ENCODE results near the gene IFNA13. TPM values are rescaled to one million over a fixed set of nuclear protein-coding genes. Genes with fewer than 3 reads are reported as not detected.
A peak's percentile ranks its signal among the peaks of the same experiment; 100 is the strongest.

The IFNA13 gene
- total and polyA plus RNA-seq, 2 experiments from 2014 or later: not detected

DNA sequence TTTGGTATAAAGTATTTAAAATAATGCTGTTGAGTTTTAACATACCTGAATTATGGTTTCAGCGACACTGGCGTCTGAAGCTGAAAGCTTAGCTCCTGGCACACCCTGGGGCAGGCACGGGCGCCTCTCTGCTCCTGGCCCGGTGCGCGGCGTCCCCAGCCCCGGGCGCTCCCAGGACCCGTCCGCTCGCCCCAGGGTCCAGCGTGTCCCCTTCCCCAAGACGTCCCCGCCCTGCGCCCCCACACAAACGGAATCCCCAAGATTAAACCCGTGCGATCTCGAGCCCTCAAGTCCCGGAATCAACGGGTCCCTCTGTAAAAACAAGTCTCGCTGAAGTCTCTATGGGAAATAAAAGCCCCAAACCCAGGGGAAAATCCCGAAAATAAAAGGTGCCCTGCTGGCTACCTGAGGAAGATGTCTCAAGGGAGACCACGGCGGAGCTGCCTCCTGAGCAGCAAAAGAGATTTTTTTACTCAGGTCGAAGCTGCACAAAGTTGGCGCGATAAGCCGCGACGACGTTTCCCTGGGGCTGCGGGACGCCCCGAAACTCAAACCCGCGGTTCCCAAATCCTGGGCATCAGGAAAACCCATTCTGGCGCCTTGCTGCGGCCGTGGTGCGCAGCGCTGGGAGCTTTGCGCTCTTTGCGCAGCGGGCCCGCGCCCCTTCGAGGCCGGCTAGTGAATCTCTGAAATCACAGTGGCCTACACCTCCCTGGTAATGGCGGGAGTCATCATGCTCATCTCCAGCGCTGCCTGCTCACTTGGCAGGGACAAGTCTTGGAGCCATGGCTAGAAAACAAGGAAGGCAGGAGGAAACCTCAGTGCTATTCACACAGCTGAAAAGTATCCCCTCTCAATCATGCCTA lies 34.8 kb upstream of the IFNA13 start:
- H3K4me3 ChIP-seq: peak overlapping the region; percentile 77
- 3 to 7% methylated on average over 47 to 53 of the region's 53 CpGs for WGBS, 2 experiments (ENCODE audit: low coverage in 1 of 2, low lambda C conversion rate in 2 of 2, missing lambda C conversion rate in 2 of 2)

DNA sequence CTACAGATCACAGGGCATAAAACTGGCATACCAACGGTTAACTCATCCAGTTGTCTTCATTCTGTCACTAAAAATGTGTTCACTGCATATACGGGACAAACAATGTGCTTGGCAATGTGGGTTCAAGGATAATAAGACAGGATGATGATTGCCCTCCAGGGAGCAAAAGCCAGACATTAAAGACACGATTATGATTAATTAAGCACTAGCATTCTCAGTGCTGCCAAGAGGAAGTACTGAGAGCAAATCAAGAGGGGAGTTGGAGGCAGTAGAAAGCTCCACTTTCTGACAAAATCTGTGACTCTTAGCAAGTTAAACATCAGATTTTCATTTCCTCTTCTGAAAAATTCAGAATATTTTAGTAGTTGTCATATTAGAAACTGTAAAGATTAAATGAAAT lies 32.1 kb upstream of the IFNA13 start:
- Histone ChIP-seq H3K27ac (no peak overlapping the region), H3K9me3 (ENCODE audit: low read depth) (no peaks in the 10 kb centered on the region), H4K20me1 (ENCODE audit: insufficient read depth) (no peaks in the 10 kb centered on the region), H3K27me3 (replicated peaks; ENCODE audit: insufficient read depth) (peaks cover 8% of the 10 kb centered on the region), H3K9me2 (ENCODE audit: insufficient read depth) (no peaks in the 10 kb centered on the region), H3K36me3 (ENCODE audit: low read depth) (no peaks in the 10 kb centered on the region), H3F3A (ENCODE audit: insufficient read depth) (no peaks in the 10 kb centered on the region), H3K4me1 (ENCODE audit: insufficient read depth) (no peaks in the 10 kb centered on the region), H3K9ac (no peak overlapping the region), H3K4me3 (no peak overlapping the region), H3K79me2 (ENCODE audit: insufficient read depth) (no peaks in the 10 kb centered on the region), H3K4me2 (ENCODE audit: unreplicated experiment) (no peak overlapping the region), H2AFZ (no peak overlapping the region)
- in situ Hi-C loops (cut with MboI): no loop called here
- no peak for DNase-seq
- no peak for TF ChIP-seq EZH2 (IDR thresholded peaks at IDR 0.05; ENCODE audit: insufficient read depth, poor library complexity, severe bottlenecking)
- TF ChIP-seq EZH2phosphoT487 (IDR thresholded peaks at IDR 0.05; ENCODE audit: insufficient read depth, low read depth): no peak
- 23 to 25% methylated on average over 3 of the region's 3 CpGs for WGBS, 2 experiments (ENCODE audit: low coverage in 1 of 2, low lambda C conversion rate in 2 of 2, missing lambda C conversion rate in 2 of 2)

More for the DNA sequence above, 34.8 kb upstream of the IFNA13 start:
- Histone ChIP-seq H3F3A (ENCODE audit: insufficient read depth) (no peaks in the 10 kb centered on the region), H3K9me3 (ENCODE audit: low read depth) (no peaks in the 10 kb centered on the region), H3K4me2 (ENCODE audit: unreplicated experiment) (peak overlapping the region; percentile 95), H3K27ac (no peak overlapping the region), H4K20me1 (ENCODE audit: insufficient read depth) (no peaks in the 10 kb centered on the region), H3K27me3 (replicated peaks; ENCODE audit: insufficient read depth) (no peaks in the 10 kb centered on the region), H3K9ac (peak overlapping the region; percentile 47), H3K79me2 (ENCODE audit: insufficient read depth) (no peaks in the 10 kb centered on the region), H3K4me1 (ENCODE audit: insufficient read depth) (no peaks in the 10 kb centered on the region), H2AFZ (peak overlapping the region; percentile 93), H3K9me2 (ENCODE audit: insufficient read depth) (no peaks in the 10 kb centered on the region), H3K36me3 (ENCODE audit: low read depth) (no peaks in the 10 kb centered on the region)
- in situ Hi-C loops (cut with MboI): no loop called here
- TF ChIP-seq EZH2phosphoT487 (IDR thresholded peaks at IDR 0.05; ENCODE audit: insufficient read depth, low read depth): no peak
- no peak for TF ChIP-seq EZH2 (IDR thresholded peaks at IDR 0.05; ENCODE audit: insufficient read depth, poor library complexity, severe bottlenecking)
- DNase-seq: peak; percentile 58

DNA sequence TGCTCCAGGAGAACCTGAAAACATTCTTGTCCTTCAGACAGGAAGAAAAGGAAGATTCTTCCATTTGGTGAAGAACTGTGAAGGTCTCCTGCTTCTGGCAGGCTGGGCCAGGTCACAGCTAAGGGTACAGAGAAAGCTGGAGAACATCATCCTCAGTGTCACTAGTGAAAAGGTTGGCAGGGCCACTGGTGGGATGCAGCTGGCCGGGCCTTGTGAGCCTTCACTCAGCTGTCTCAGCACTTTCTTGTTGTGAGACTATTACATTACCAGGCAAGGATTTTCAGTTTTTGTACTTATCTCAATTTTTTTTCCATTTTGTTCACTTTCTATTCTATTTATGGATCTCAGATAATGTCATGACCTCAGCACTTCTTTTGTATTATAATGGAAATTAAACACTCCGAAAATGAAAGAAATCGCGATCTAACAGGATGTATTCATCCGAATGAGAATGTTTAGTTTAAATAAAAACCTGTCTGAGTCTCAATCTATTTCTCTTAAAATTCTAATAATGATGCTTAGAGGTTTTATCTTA lies 31.2 kb upstream of the IFNA13 start:
- Histone ChIP-seq H4K20me1 (ENCODE audit: insufficient read depth) (no peaks in the 10 kb centered on the region), H3K4me2 (ENCODE audit: unreplicated experiment) (no peak overlapping the region), H2AFZ (no peak overlapping the region), H3F3A (ENCODE audit: insufficient read depth) (no peaks in the 10 kb centered on the region), H3K9me3 (ENCODE audit: low read depth) (no peaks in the 10 kb centered on the region), H3K9me2 (ENCODE audit: insufficient read depth) (no peaks in the 10 kb centered on the region), H3K36me3 (ENCODE audit: low read depth) (no peaks in the 10 kb centered on the region), H3K27ac (no peak overlapping the region), H3K4me3 (no peak overlapping the region), H3K4me1 (ENCODE audit: insufficient read depth) (no peaks in the 10 kb centered on the region), H3K27me3 (replicated peaks; ENCODE audit: insufficient read depth) (peaks cover 16% of the 10 kb centered on the region), H3K9ac (no peak overlapping the region), H3K79me2 (ENCODE audit: insufficient read depth) (no peaks in the 10 kb centered on the region)
- TF ChIP-seq EZH2 (IDR thresholded peaks at IDR 0.05; ENCODE audit: insufficient read depth, poor library complexity, severe bottlenecking) (no peak), EZH2phosphoT487 (IDR thresholded peaks at IDR 0.05; ENCODE audit: insufficient read depth, low read depth) (no peak)
- in situ Hi-C loops (cut with MboI): no loop called here
- WGBS, 2 experiments (ENCODE audit: low coverage in 1 of 2, low lambda C conversion rate in 2 of 2, missing lambda C conversion rate in 2 of 2): 89 to 90% methylated on average over 5 of the region's 5 CpGs
- DNase-seq: no peak

DNA sequence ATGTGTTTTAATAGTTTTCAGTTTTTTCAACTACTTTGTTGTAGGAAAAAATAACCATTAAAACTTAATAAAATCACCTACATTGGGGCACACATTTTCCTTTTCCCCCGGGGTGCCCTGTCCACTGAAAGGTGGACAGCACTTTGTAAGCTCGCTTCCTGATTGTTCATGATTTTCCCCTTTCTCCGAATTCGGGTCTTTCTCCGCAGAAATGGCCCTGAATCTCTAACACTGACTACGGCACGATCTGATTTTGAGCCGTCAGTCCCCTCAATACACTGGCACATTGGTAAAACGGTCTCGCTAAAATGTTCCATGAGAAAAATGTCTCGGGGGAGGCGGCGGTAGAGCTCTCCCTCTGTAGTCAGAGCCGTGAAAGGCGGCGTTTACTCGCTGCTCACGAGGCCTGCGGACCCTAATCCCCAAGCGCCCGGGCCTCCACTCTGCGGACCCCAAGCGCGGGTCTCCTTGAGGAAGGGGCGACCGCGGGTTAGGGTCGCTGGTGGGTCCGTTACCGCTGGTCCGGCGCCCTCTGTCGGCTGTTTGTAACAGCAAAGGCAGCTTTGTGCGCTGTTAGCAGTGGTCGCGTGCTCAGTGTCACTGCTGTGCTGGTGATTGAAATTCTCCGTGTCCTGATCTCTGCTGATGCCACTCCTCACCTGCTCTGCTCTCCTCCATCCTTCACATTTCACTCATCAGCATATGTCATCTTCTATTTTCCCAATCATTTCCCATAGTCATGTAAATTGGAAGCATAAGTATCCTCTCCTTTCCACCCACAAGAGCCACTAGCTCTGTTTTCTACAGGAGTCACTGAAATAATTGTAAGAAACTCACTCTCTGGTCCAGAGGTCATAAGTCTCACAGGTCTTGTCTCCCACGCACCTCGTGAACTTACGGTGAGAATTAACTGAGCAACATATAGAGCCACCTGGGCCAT lies 28.2 kb upstream of the IFNA13 start:
- Histone ChIP-seq H3K4me3 (peak overlapping the region; percentile 72), H3K36me3 (ENCODE audit: low read depth) (no peaks in the 10 kb centered on the region), H3K4me1 (ENCODE audit: insufficient read depth) (no peaks in the 10 kb centered on the region), H4K20me1 (ENCODE audit: insufficient read depth) (no peaks in the 10 kb centered on the region), H2AFZ (peak overlapping the region; percentile 65), H3K79me2 (ENCODE audit: insufficient read depth) (no peaks in the 10 kb centered on the region), H3F3A (ENCODE audit: insufficient read depth) (no peaks in the 10 kb centered on the region), H3K27ac (no peak overlapping the region), H3K4me2 (ENCODE audit: unreplicated experiment) (peak overlapping the region; percentile 89), H3K27me3 (replicated peaks; ENCODE audit: insufficient read depth) (peaks cover 34% of the 10 kb centered on the region), H3K9ac (peak overlapping the region; percentile 16), H3K9me3 (ENCODE audit: low read depth) (no peaks in the 10 kb centered on the region), H3K9me2 (ENCODE audit: insufficient read depth) (no peaks in the 10 kb centered on the region)
- 7 to 9% methylated on average over 40 of the region's 40 CpGs for WGBS, 2 experiments (ENCODE audit: low coverage in 1 of 2, low lambda C conversion rate in 2 of 2, missing lambda C conversion rate in 2 of 2)
- TF ChIP-seq EZH2phosphoT487 (IDR thresholded peaks at IDR 0.05; ENCODE audit: insufficient read depth, low read depth): no peak
- TF ChIP-seq EZH2 (IDR thresholded peaks at IDR 0.05; ENCODE audit: insufficient read depth, poor library complexity, severe bottlenecking): no peak
- DNase-seq: peak; percentile 59
- in situ Hi-C loops (cut with MboI): no loop called here

Measured in GM23248 (cell line).